Right atrium auricular region (tissue), 2 donors: ENCODE data around the gene IFT122. TPM values are rescaled to one million over a fixed set of nuclear protein-coding genes. Genes with fewer than 3 reads are reported as not detected.

Experiments used
- DNase-seq: peaks from one replicate; pipeline ENCODE4 v3.0.0-alpha.2; 2019; ENCODE audit warnings: low spot score
- H3K27ac ChIP-seq, 2 donors: fragments of 200-600 bp; sonication (generic); 1 replicate in 1 of 2; 2 replicates in 1 of 2; pipeline ENCODE4 v1.5.1; 2016 to 2019
- H3K27me3 ChIP-seq, 2 donors: fragments of 200-600 bp; sonication (generic); one replicate each; pipeline versions ENCODE4 v1.5.1 to v1.6.0; 2017 to 2019
- H3K36me3 ChIP-seq: fragments of 200-600 bp; sonication (generic); one replicate; pipeline ENCODE4 v1.5.1; 2016
- H3K4me1 ChIP-seq, 2 donors: fragments of 200-600 bp; sonication (generic); one replicate each; pipeline versions ENCODE4 v1.5.1 to v1.6.0; 2017 to 2019
- H3K4me3 ChIP-seq, 2 donors: fragments of 200-600 bp; sonication (generic); 1 replicate in 1 of 2; 2 replicates in 1 of 2; pipeline ENCODE4 v1.5.1; 2017 to 2019; ENCODE audit warnings: mild to moderate bottlenecking in 1 of 2, moderate library complexity in 1 of 2
- H3K9me3 ChIP-seq, 2 donors: fragments of 200-600 bp; sonication (generic); one replicate each; pipeline ENCODE4 v1.5.1; 2019
- CTCF ChIP-seq, 2 donors: fragments of 200-600 bp; sonication (generic); IDR thresholded peaks; one replicate each; pipeline ENCODE4 v1.5.1; 2019; ENCODE audit warnings: antibody characterized with exemption in 2 of 2
- total RNA-seq, 2 donors: library from RNA; depleted of rRNA; stranded (reverse); fragments of >200 nt; gene quantifications; one replicate each; pipeline ENCODE4 v1.1.0, GENCODE V29; 2016

Gene IFT122
- total RNA-seq, 2 donors from 2014 or later: 18.5 to 36.9 TPM

GRCh38 chr3:129524081-129524480 lies 84.1 kb downstream of the IFT122 start:
- Histone ChIP-seq H3K27me3 (no peaks in the 10 kb centered on the region), H3K9me3 (no peaks in the 10 kb centered on the region), H3K27ac (no peak overlapping the region), H3K4me3 (no peak overlapping the region), H3K36me3 (peaks cover 7% of the 10 kb centered on the region), H3K4me1 (no peaks in the 10 kb centered on the region)
- no peak for TF ChIP-seq CTCF (IDR thresholded peaks at IDR 0.05)
- DNase-seq: no peak

GRCh38 chr3:129525341-129525968 lies 85.4 kb downstream of the IFT122 start:
- no peak overlapping the region for H3K27ac ChIP-seq
- H3K36me3 ChIP-seq: no peaks in the 10 kb centered on the region
- TF ChIP-seq CTCF (IDR thresholded peaks at IDR 0.05): no peak
- H3K9me3 ChIP-seq: no peaks in the 10 kb centered on the region
- H3K4me1 ChIP-seq: peaks cover 0 to 6% of the 10 kb centered on the region in 2 donors
- H3K27me3 ChIP-seq: no peaks in the 10 kb centered on the region
- no peak overlapping the region for H3K4me3 ChIP-seq
- DNase-seq: no peak

- Histone ChIP-seq H3K27me3 (no peaks in the 10 kb centered on the region), H3K27ac (no peak overlapping the region), H3K4me1 (peaks cover 0 to 6% of the 10 kb centered on the region in 2 donors), H3K9me3 (no peaks in the 10 kb centered on the region), H3K36me3 (no peaks in the 10 kb centered on the region), H3K4me3 (no peak overlapping the region)
- DNase-seq: no peak
- no peak for TF ChIP-seq CTCF (IDR thresholded peaks at IDR 0.05)
These were observed 86.3 kb downstream of the IFT122 start for GRCh38 chr3:129526121-129526900.

GRCh38 chr3:129527262-129527661 lies 87.2 kb downstream of the IFT122 start:
- no peaks in the 10 kb centered on the region for H3K36me3 ChIP-seq
- H3K4me3 ChIP-seq: no peak overlapping the region
- no peak for TF ChIP-seq CTCF (IDR thresholded peaks at IDR 0.05)
- peaks cover 0 to 6% of the 10 kb centered on the region in 2 donors for H3K4me1 ChIP-seq
- H3K9me3 ChIP-seq: no peaks in the 10 kb centered on the region
- H3K27ac ChIP-seq: no peak overlapping the region
- H3K27me3 ChIP-seq: no peaks in the 10 kb centered on the region
- DNase-seq: no peak

- no peaks in the 10 kb centered on the region for H3K27me3 ChIP-seq
- H3K27ac ChIP-seq: no peak within 1 kb of the TSS
- H3K36me3 ChIP-seq: no peaks in the 10 kb centered on the region
- H3K4me1 ChIP-seq: peaks cover 0 to 6% of the 10 kb centered on the region in 2 donors
- no peak for DNase-seq
- no peaks in the 10 kb centered on the region for H3K9me3 ChIP-seq
- no peak for TF ChIP-seq CTCF (IDR thresholded peaks at IDR 0.05)
- no peak within 1 kb of the TSS for H3K4me3 ChIP-seq
These were observed 88.6 kb downstream of the IFT122 start, which contains the start of gene RHO for GRCh38 chr3:129528589-129529100. Gene RHO, plus strand, starts transcription at chr3:129528639. Its CDS starts 95 bp downstream, at chr3:129528734.
